OCI-LY3 (cell line): ENCODE data around the gene TWIST2.

ENCODE experiments used
- EZH2phosphoT487 ChIP-seq: fragments of 200-600 bp; shearing (Covaris generic); IDR thresholded peaks from 2 replicates; pipeline ENCODE4 v1.6.1; 2018; ENCODE audit warnings: antibody characterized with exemption, mixed run types, low read depth
- TF ChIP-seq, protein P1 (sequence below): fragments of 200-600, 300-600 bp; sonication (generic); IDR thresholded peaks from 2 replicates; pipeline ENCODE4 v1.5.1; 2014; ENCODE audit warnings: antibody characterized with exemption, low read length, low read depth

DNA sequence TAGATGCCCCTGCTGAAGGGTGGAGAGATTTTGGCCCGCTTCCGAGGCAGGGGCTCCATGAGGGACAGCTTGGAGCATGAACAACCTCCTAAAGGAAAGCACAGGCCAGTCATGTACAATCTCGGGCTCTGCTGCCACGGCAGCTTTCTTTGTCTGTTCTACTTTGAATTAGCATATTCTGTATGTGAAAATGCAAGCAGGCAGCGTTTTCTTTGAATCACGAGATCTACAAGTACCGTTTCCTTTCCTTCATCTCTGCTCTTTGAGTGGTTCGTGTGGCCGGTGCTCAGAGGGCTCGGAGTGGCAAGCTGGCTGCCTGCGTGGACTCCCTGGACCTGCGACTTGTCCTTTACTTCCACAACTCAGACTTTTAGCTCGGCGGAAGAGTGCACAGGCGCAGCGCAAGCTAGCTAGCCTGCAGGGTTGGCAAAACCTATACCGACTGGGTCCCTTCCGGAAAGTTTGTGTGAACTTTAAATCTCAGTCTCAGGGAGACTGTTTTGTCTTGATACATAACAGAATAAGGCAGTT lies 6.9 kb downstream of the TWIST2 start:
- TF ChIP-seq, protein P1, sequence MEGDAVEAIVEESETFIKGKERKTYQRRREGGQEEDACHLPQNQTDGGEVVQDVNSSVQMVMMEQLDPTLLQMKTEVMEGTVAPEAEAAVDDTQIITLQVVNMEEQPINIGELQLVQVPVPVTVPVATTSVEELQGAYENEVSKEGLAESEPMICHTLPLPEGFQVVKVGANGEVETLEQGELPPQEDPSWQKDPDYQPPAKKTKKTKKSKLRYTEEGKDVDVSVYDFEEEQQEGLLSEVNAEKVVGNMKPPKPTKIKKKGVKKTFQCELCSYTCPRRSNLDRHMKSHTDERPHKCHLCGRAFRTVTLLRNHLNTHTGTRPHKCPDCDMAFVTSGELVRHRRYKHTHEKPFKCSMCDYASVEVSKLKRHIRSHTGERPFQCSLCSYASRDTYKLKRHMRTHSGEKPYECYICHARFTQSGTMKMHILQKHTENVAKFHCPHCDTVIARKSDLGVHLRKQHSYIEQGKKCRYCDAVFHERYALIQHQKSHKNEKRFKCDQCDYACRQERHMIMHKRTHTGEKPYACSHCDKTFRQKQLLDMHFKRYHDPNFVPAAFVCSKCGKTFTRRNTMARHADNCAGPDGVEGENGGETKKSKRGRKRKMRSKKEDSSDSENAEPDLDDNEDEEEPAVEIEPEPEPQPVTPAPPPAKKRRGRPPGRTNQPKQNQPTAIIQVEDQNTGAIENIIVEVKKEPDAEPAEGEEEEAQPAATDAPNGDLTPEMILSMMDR, result no peak
- no peak for TF ChIP-seq EZH2phosphoT487
